ENCODE data around the gene CACNA1C.
A peak's percentile ranks its signal among the peaks of the same experiment; 100 is the strongest.

CACNA1C gene

DNA sequence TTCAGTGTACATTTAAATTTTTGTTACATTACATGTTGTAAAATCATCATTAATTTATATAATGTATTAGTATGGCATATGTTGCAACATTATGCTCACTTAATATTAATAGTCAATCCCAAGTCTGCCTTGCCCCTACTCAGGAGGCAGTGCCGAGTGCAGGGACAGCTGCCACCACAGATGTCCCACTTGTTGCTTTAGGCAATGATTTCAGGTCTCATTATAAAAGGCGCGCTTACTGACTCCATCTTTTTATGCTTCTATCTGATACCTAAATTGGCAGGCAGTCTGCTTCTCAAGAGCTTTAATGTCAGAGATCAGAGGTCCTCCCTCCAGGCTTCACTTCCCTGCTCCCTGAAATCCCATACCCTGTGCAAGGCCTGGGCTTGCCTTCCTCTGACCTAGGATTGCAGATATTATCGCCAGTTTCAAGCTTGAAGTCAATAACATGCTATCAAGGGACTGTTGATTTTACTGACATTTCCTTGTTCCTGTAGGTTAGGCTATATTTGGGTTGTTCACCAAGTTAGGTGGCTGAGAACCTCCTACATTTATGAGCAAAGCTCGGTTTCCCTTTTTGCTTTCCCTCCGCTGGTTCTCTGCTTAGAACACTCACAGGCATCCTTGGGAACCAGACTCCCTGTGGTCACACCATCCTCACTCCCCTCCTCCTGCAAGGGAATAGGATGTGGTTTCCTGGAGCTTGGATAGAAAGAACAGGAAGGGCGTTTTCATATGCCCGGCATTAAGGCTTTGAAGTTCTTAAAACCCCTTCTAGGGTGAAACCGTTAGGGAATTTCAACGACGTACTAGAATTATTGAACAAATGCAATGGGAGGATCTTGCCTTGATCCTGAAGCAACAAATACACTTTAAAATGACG is 533.6 kb downstream of the CACNA1C start:
- Histone ChIP-seq H3K4me3 (no peak overlapping the region), H3K27ac (no peak overlapping the region)

- Histone ChIP-seq H3K27ac (no peak overlapping the region), H3K4me3 (no peak overlapping the region)
These were observed 535.6 kb downstream of the CACNA1C start for GRCh38 chr12:2588345-2588744.

DNA sequence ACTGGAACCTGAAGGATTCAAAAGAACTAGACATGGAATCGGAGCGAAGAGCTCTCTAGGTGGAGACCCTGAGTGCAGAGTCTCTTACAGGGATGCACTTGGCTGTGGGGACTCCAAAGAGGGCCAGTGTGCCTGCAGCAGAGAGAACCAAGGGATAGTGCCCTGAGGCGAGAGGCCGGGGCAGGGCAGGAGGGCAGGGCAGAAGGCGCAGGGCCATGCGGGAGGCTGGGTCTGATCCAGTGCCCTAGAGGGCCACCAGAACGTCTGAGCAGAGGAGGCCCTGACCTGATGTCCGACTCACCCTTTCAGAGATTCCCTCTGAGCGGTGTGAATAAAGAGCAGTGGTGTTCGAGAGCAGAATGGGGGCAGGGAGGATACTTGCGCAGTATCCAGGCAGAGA is 536.6 kb downstream of the CACNA1C start:
- H3K27ac ChIP-seq, result no peak overlapping the region
- no peak overlapping the region for H3K4me3 ChIP-seq

DNA sequence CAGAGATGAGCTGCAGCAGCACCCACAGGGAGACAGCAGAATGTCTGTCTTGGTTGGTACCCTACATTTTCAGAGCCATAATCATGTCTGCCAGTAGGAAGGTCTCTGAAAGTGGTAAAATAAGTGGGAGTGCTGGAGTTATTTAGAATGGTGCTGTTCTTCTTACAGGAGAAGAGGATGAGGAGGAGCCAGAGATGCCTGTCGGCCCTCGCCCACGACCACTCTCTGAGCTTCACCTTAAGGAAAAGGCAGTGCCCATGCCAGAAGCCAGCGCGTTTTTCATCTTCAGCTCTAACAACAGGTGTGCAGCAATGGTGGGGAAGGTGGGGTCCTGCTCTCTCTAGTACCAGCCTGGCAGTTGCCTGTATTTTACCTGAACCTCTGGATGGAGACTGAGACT is 540.3 kb downstream of the CACNA1C start:
- Histone ChIP-seq H3K27ac (no peak overlapping the region), H3K4me3 (no peak overlapping the region)

- H3K4me3 ChIP-seq, result no peak overlapping the region
- no peak overlapping the region for H3K27ac ChIP-seq
These were observed 543.7 kb downstream of the CACNA1C start for GRCh38 chr12:2596441-2596840.

GRCh38 chr12:2605301-2605700 is 552.5 kb downstream of the CACNA1C start:
- Histone ChIP-seq H3K27ac (no peak overlapping the region), H3K4me3 (no peak overlapping the region)

DNA sequence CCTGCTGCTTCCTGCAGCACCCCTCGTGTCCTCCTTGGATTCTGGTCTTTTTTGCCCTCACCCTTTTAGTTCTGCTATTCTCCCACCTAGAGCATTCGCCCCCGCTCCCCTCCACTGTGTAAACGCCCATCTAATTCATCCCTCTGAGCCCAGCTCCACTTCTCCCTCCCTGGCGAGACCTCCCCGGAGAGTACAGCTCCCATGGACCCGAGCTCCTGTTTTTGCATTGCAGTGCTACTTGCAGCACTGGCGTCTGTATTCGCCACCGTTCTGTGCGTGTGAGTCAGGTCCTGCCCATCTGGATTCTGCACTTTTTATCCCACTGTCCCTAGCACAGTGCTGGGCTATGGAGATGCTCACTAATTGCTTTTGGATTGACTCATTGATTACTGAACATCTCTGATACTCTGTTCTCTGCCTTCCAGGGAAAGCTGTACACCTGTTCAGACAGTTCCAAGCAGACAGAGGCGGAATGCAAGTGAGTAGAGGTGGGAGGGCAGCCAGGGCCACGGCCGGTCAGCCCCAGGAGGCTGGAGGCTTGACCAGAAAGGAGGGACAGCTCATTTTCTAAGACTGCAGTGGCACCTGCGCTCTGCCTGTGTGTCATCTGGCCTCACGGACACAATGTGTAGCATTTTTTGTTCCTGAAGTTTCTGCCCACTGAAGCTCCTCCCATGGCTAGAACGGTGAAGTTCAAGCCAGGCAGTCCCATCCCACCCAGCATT is 553.6 kb downstream of the CACNA1C start:
- Histone ChIP-seq H3K4me3 (no peak overlapping the region), H3K27ac (no peak overlapping the region)

DNA sequence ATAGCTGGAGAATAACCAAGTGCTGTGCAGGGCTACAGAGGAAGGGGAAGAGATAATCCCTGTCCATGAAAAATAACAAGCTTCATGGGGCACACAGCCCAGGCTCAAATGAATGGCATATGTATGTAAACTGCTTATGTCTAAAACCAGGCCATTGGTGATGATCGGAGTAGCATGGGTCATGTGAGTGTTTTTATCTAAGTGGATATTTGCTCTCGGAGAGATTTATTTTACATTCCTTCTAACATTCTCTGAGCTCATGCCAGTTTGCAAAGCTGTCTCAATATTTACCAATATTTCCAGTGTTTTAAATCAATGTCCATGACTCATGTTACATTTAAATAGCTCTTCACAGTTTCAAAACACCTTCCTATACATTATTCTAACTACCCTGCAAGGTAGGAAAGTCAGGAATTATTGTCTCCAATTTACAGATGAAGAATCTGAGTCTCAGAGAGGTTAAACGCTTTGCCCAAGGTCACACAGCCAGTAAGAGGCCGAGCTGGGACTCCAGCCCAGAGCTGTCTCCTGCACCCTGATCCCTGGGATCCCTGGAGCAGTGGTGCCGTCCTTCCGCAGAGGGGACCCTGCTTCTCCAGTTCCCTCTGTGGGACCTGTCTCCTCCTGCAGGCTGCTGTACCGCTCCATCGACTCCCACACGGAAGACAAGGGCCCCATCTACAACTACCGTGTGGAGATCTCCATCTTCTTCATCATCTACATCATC is 555.3 kb downstream of the CACNA1C start:
- Histone ChIP-seq H3K27ac (no peak overlapping the region), H3K4me3 (no peak overlapping the region)

- H3K4me3 ChIP-seq, result no peak overlapping the region
- H3K27ac ChIP-seq, result no peak overlapping the region
These were observed 555.8 kb downstream of the CACNA1C start for GRCh38 chr12:2608608-2608945.

GRCh38 chr12:2609020-2609419 is 556.2 kb downstream of the CACNA1C start:
- Histone ChIP-seq H3K4me3 (no peak overlapping the region), H3K27ac (no peak overlapping the region)

GRCh38 chr12:2610358-2610757 is 557.6 kb downstream of the CACNA1C start:
- Histone ChIP-seq H3K27ac (no peak overlapping the region), H3K4me3 (no peak overlapping the region)

DNA sequence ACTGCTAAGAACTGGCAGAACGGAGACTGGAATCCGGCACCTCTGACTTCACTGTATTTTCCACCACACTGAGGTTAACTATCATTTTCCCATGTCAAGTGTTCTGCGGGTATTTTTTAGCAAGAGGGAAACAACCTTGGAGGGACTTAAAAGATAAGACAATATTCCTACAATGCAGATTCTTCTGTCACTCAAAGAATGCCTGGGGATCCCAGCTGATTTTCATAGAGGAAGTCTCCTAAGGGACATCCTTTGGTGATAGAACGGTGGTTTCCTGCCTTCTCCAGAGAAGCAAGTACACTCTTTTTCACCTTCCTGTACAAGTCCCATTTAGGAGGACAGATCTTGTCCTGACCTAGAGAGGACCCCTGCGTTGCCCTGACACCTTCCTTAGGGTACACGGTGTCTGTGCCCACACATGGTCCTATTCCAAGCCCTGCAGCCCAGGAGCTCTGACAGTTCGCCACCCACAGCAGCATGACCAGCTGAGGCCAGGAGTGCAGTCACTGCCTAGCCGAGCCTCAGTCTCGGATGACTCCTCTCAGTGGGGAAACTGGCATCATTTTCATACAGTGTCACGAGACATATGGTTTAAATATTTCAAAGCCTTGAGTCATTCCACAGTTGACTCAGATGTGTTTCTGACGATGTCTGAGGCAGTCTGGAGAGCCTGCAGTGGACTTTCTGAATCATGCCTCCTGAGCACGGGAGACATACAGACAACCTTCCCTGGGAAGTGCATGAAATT is 560.7 kb downstream of the CACNA1C start:
- Histone ChIP-seq H3K27ac (peak overlapping the region in 11 of 21 experiments; percentile 17 to 78 (median 60)), H3K4me3 (no peak overlapping the region)

GRCh38 chr12:2614341-2614740 is 561.6 kb downstream of the CACNA1C start:
- Histone ChIP-seq H3K27ac (peak overlapping the region in 11 of 21 experiments; percentile 5 to 78 (median 58)), H3K4me3 (no peak overlapping the region)

DNA sequence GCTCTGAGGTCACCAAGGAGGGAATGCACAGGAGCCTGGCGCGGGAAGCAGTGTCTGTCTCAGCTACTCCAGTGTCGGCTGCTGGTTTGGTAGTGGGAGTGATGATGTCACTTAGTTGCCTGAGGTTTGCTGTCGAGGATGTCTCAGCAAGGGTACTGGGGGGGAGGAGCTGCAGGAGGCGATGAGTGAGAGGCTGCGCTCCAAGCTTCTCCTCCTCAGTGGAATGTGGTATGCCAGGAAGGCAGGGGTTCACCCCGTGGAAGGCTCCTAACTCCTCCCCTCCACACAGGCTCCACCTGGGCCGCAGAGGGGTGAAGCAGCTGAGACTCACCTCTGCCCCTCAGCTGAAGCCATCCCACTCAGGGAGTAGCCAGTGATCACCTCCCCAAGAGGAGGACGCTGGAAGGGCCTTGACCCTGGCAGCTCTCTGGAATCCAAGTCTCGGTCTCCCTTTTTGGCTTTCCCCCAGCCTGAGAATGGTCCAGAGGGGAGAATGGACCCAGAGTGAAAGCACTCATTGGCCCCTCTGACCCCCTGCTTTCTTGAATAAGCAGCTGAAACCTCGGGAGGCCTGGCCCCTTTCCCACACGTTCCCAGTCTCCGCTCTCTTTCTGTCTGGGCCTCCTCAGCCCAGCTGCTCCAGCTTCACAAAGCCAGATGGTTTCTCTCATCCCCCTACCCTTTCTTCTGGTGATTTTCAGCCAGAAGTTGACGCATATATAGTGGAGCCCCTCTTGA is 563.0 kb downstream of the CACNA1C start:
- H3K4me3 ChIP-seq, result no peak overlapping the region
- H3K27ac ChIP-seq, result peak overlapping the region in 1 of 21 experiments; percentile 78

DNA sequence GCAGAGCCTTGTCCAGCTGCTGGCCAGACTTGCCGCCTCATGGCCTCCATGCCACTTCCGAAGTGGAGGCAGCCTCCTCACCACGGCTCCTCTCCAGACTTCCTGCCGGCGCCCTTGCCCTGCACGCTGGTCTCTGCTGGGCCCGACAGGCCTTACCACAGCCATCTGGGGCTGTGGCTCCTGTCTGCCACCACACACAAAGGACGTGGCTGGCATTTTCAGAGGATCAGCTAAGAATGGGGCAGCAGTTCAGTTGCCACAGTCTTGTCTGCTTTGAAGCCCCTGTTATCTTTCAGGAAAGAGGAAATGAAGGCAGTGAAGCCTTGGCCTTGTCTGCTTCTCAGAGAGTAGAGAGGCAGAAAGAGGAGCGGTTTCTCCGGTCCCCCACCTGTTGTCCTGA is 564.0 kb downstream of the CACNA1C start:
- Histone ChIP-seq H3K4me3 (no peak overlapping the region), H3K27ac (no peak overlapping the region)

DNA sequence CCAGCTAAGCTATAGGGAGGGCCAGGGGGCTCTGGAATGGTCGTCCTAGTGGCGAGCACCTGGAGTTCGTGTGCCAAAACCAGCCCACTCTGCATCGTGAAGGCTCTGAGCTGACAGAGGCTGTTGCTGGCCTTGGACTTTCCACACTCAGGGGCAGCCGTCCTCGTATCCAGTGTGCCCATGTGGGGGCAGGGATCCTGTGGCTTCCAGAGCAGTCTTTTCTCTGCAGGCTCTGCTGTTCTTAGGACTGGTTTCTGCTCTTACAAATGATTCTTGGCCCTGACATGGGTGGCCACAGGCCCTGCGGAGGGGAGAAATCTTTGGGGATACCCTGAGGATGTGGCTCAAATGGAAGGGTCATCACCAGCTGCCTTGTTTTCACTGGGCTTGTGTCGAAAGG is 564.6 kb downstream of the CACNA1C start:
- Histone ChIP-seq H3K4me3 (no peak overlapping the region), H3K27ac (no peak overlapping the region)

DNA sequence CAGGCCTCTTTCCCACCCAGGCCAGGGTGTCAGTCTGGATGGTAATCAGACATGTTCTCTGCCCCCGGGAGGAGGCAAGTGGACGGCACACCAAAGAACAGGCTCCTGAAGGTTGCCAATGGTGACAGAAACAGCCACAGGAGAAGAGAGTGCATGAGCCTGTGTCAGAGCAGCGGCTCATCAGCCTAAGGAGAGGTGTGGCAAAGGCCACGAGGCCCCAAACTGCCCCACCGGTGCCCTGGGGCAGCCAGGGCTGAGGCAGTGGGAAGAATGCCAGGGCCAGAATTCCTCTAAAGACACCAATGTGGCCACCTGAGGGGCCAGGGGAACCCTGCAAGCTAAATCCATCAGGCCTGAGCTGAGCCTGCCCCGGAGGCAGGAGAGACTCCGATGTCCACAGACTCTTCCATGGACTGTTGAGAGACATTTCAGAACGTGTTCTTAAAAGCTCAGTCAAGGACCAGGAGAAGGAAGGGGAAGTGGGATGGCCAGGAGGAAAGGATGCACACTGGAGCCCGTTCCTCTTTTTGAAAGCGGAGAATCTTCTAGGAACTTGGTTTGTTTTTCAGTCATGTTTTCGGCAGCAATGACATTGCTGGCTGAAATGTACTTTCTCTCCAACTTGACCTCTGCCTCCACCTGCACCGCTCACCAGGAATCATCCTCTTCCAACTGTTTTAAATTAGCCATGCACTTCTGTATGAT is 565.7 kb downstream of the CACNA1C start:
- no peak overlapping the region for H3K4me3 ChIP-seq
- H3K27ac ChIP-seq, result no peak overlapping the region

DNA sequence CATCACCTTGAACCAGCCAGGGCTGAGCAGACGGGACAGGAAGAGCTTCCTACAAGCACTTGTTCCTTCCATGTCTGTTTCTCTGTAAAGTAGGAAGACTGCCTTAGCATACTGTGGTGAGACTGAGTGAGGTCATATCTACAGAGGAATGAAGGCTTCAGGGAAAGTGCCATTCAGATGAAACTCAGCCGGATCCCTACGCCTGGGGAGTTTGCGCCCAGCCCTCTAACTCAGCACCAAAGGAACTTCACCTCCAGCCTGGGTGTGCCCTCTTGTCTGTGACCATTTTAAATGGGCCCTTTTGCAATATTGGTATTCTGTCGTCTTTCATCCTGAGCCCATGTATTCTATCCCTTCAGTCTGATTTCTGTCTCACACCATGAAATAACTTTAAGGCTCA is 566.3 kb downstream of the CACNA1C start:
- Histone ChIP-seq H3K27ac (no peak overlapping the region), H3K4me3 (no peak overlapping the region)

GRCh38 chr12:2622460-2622859 is 569.7 kb downstream of the CACNA1C start:
- H3K4me3 ChIP-seq, result no peak overlapping the region
- no peak overlapping the region for H3K27ac ChIP-seq
